ENCODE data around the gene FOXR1.

The FOXR1 gene

DNA sequence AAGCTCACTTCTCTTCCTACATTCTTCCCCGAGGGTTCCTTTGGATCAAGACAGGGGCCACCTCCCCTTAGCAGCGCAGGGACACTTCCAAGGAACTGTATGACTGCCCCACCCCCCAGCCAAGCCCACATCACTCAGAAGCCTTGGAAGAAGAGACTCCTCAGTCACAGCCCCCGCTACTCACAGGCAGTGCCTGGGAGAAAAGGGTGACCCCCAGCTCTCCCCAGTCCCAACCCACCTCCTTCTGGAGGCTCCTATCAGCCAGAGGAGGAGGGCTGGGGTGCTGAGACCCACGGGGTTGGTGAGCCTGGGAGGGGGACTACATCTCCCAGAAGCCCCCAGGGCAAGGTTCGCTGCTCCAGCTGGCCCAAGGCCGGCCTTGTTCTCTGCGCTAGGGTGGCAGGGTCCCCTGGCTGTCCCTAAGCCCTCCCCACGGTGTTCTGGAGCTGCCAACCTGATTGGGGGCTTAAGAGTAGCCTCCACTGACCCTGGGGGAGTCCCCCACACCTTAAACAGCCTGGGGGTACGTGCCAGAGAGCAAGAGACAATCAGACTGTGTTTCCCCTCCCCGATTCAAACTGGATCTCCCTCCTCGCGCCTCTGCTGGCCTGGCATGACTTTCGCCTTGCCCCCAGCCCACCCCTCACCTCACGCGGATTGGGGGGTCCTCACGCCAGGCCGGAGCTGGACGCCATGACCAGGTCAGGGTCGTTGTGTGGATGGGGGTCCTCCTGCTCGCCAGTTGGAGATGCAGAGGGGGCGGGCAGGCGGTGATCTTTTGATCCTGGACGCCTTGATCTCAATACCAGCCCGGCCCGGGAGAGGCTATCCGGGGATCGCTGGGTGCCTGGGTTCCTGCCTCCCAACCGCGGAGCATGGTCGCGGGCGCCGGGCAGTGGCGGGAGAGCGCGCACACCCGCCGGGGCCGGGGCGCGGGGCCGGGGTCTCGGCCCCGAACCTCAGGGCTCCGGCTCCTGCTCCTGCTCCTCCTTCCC lies 46.7 kb upstream of the FOXR1 start:
- H3K27ac ChIP-seq = peak overlapping the region; percentile 3; the same call in 1 of the 2 replicates
- peak overlapping the region; percentile 76 for H3K4me3 ChIP-seq (ENCODE audit: low read depth, low read length)
- DNase-seq = peak; percentile 59
- TF ChIP-seq, protein P1, sequence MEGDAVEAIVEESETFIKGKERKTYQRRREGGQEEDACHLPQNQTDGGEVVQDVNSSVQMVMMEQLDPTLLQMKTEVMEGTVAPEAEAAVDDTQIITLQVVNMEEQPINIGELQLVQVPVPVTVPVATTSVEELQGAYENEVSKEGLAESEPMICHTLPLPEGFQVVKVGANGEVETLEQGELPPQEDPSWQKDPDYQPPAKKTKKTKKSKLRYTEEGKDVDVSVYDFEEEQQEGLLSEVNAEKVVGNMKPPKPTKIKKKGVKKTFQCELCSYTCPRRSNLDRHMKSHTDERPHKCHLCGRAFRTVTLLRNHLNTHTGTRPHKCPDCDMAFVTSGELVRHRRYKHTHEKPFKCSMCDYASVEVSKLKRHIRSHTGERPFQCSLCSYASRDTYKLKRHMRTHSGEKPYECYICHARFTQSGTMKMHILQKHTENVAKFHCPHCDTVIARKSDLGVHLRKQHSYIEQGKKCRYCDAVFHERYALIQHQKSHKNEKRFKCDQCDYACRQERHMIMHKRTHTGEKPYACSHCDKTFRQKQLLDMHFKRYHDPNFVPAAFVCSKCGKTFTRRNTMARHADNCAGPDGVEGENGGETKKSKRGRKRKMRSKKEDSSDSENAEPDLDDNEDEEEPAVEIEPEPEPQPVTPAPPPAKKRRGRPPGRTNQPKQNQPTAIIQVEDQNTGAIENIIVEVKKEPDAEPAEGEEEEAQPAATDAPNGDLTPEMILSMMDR (IDR thresholded peaks at IDR 0.05; ENCODE audit: low read depth, low read length) = 0 out of 2 replicates have a peak, but pooled peaks have one; percentile 1
- no peaks in the 10 kb centered on the region for H3K9me3 ChIP-seq (ENCODE audit: severe bottlenecking)
- H3K27me3 ChIP-seq (ENCODE audit: insufficient read depth, low read depth, severe bottlenecking) = no peaks in the 10 kb centered on the region
- no peaks in the 10 kb centered on the region for H3K36me3 ChIP-seq

DNA sequence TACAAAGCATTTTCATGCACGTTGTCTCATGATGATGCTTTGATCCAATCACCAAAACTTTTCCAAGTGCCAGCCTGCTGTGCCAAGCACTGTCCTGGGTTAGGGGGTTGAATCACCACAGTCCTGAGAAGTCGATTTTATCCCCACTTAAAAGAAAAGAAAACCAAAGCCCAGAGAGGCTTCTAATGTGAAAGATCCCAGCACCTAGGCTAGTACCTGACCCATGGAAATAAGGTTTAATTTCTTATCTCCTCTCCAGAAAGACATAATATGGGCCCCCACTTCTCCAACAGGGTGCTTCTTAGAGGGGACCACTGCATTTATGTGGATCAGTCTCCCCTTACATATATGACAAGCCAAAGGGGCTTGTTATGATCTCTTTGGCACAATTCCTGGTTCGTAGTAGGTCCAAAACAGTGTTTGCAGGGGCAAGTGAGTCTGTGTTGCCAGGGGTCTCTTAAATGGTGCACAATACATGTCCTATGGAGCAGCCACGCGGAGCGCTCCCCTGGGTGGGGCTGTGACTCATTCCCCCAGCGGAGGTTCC lies 43.9 kb upstream of the FOXR1 start:
- peak overlapping the region; percentile 61; the same call in 1 of the 2 replicates for H3K4me3 ChIP-seq (ENCODE audit: low read depth, low read length)
- H3K9me3 ChIP-seq (ENCODE audit: severe bottlenecking) = no peaks in the 10 kb centered on the region
- DNase-seq = no peak
- TF ChIP-seq, protein P1 (IDR thresholded peaks at IDR 0.05; ENCODE audit: low read depth, low read length) = no peak
- H3K27me3 ChIP-seq (ENCODE audit: insufficient read depth, low read depth, severe bottlenecking) = no peaks in the 10 kb centered on the region
- H3K27ac ChIP-seq = no peak overlapping the region
- H3K36me3 ChIP-seq = no peaks in the 10 kb centered on the region

DNA sequence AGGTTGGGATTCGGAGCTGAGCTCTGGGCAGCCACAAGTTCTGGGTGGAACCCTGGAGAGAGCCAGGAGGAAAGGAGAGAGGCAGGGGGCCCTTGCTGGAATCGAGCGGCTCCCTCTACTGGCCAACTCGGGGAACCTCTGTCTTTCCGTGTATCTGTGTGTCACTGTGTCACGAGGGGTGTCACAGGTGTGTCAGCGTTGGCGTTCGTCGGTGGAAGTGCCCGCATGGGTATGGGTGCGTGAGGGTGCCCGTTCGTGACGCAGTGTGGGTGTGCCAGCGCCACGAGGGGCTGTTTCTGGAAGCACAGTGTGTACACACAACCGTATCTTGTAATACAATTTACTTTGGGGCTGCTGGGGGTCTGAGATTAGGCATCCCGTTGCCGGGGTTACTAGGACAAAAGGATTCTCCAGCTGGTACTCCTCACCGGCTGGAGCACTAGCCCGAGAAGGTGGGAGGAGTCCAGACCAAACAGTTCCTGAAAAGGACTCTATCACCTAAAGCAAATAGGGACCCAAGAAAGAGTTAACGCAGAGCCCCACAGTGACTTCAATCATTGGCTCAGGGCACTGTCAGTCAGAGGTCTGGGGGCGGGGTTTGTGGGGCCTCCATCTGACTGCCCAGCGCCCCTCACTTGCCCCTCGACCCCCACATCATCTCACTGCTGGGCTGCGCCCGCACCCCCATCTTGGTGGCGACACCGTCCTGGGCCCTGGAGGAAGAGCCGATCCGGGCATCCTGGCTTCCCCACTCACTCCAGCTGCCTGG lies 43.3 kb upstream of the FOXR1 start:
- peak; percentile 91 for DNase-seq
- H3K27ac ChIP-seq = peak overlapping the region; percentile 66
- TF ChIP-seq, protein P1 (IDR thresholded peaks at IDR 0.05; ENCODE audit: low read depth, low read length) = peak; percentile 96
- H3K4me3 ChIP-seq (ENCODE audit: low read depth, low read length) = peak overlapping the region; percentile 61
- no peaks in the 10 kb centered on the region for H3K27me3 ChIP-seq (ENCODE audit: insufficient read depth, low read depth, severe bottlenecking)
- no peaks in the 10 kb centered on the region for H3K36me3 ChIP-seq
- no peaks in the 10 kb centered on the region for H3K9me3 ChIP-seq (ENCODE audit: severe bottlenecking)

DNA sequence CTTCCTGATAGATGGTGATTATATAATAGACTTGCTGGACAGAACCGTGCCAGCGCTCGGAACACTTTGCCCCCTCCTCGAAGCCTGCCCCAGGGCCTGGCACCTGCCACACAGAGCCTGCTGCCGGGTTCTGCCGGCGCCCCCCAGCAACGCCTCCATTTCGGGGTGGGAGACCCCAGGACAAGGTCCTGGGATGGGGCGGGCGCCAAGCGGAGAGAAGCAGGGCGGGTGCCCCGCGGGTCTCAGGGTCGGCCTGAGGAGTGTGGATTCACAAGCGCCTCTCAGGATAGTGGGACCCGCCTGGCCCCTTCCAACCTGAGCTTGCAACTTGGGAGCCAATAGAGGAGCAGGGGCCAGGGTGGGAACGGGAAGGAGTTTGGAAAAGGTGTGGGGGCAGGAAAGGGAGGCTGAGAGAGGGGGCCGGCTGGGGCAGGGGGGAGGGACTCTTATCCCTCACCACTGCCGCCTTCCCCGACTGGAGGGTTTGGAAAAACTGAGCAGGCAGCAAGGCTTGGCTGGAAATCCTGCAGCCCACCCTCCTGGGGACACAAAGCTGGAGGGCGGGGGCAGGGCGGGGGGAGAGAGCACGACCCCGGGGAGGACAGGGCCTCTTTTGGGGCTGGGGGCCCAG lies 42.6 kb upstream of the FOXR1 start:
- peak; percentile 65 for DNase-seq
- TF ChIP-seq, protein P1 (IDR thresholded peaks at IDR 0.05; ENCODE audit: low read depth, low read length) = no peak
- H3K36me3 ChIP-seq = no peaks in the 10 kb centered on the region
- H3K4me3 ChIP-seq (ENCODE audit: low read depth, low read length) = peak overlapping the region; percentile 61
- peak overlapping the region; percentile 66 for H3K27ac ChIP-seq
- no peaks in the 10 kb centered on the region for H3K27me3 ChIP-seq (ENCODE audit: insufficient read depth, low read depth, severe bottlenecking)
- H3K9me3 ChIP-seq (ENCODE audit: severe bottlenecking) = no peaks in the 10 kb centered on the region

DNA sequence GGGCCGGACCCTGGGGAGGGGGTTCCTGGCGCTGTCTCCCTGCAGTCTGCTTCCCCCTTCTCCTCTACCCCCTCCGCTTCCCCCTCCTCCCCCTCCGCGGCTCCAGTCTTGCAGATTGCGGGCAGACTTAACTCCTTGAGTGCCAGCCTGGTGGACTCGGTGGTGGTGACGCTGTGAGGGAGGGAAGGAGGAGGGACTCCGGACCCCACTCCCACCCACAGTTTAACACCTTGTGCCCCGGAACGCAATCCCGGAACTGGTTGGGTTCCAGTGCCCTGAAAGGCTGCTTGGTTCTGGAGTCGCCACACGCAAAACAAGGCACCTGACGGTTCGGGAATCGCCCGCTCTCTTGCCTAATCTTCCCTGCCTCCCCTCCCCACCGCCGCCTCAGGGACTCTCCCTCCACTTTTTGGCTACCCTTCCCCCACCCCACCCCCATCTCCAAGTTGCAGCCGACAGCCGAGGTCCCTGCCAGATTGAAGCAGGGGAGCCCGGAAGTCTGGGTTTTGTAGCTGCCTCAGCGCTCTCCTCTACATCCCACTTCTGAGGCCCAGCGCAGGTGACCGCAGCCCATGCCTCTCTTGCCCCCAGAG lies 42.0 kb upstream of the FOXR1 start:
- H3K36me3 ChIP-seq = no peaks in the 10 kb centered on the region
- H3K9me3 ChIP-seq (ENCODE audit: severe bottlenecking) = no peaks in the 10 kb centered on the region
- peak overlapping the region; percentile 65 for H3K27ac ChIP-seq
- TF ChIP-seq, protein P1 (IDR thresholded peaks at IDR 0.05; ENCODE audit: low read depth, low read length) = no peak
- DNase-seq = peak; percentile 92
- no peaks in the 10 kb centered on the region for H3K27me3 ChIP-seq (ENCODE audit: insufficient read depth, low read depth, severe bottlenecking)
- H3K4me3 ChIP-seq (ENCODE audit: low read depth, low read length) = peak overlapping the region; percentile 61
